ENCODE measurements around the gene ERRFI1.
"Not testable (repeated sequence)": the region's sequence is repeated elsewhere in the genome, so short reads cannot be mapped to it uniquely, and the experiment has no call there.

Gene ERRFI1

GRCh38 chr1:8026153-8026975, at the start of gene ERRFI1:
ERRFI1 (minus strand) TSS chr1:8026309; CDS start chr1:8015619, 10,690 bp downstream.
- no peak for DNase-seq (ENCODE audit: low read depth)

- DNase-seq (ENCODE audit: low read depth) = no peak
Measured at GRCh38 chr1:8075511-8076051, 49.5 kb upstream of the ERRFI1 start.

- no peak for DNase-seq (ENCODE audit: low read depth)
Measured at GRCh38 chr1:8073112-8073855, 47.2 kb upstream of the ERRFI1 start.

GRCh38 chr1:8070381-8070811, 44.3 kb upstream of the ERRFI1 start:
- DNase-seq (ENCODE audit: low read depth) = no peak

GRCh38 chr1:8069614-8070320, 43.7 kb upstream of the ERRFI1 start:
- DNase-seq (ENCODE audit: low read depth) = not testable (repeated sequence)

- no peak for DNase-seq (ENCODE audit: low read depth)
Measured at GRCh38 chr1:8065369-8065768, 39.3 kb upstream of the ERRFI1 start.

GRCh38 chr1:8063298-8064036, 37.4 kb upstream of the ERRFI1 start:
- DNase-seq (ENCODE audit: low read depth) = no peak

GRCh38 chr1:8062861-8063260, 36.8 kb upstream of the ERRFI1 start:
- no peak for DNase-seq (ENCODE audit: low read depth)

GRCh38 chr1:8061673-8062386, 35.7 kb upstream of the ERRFI1 start:
- no peak for DNase-seq (ENCODE audit: low read depth)

GRCh38 chr1:8061210-8061609, 35.1 kb upstream of the ERRFI1 start:
- peak; percentile 76 for DNase-seq (ENCODE audit: low read depth)

- no peak for DNase-seq (ENCODE audit: low read depth)
Measured at GRCh38 chr1:8059161-8059622, 33.1 kb upstream of the ERRFI1 start.

- DNase-seq (ENCODE audit: low read depth) = not testable (repeated sequence)
Measured at GRCh38 chr1:8057779-8058178, 31.7 kb upstream of the ERRFI1 start.

- DNase-seq (ENCODE audit: low read depth) = peak; percentile 76
Measured at GRCh38 chr1:8055973-8056372, 29.9 kb upstream of the ERRFI1 start.

- no peak for DNase-seq (ENCODE audit: low read depth)
Measured at GRCh38 chr1:8053878-8054567, 27.9 kb upstream of the ERRFI1 start.

- no peak for DNase-seq (ENCODE audit: low read depth)
Measured at GRCh38 chr1:8051650-8052049, 25.5 kb upstream of the ERRFI1 start.

GRCh38 chr1:8049229-8049628, 23.1 kb upstream of the ERRFI1 start:
- not testable (repeated sequence) for DNase-seq (ENCODE audit: low read depth)

GRCh38 chr1:8047686-8048445, 21.8 kb upstream of the ERRFI1 start:
- DNase-seq (ENCODE audit: low read depth) = peak; percentile 73

- no peak for DNase-seq (ENCODE audit: low read depth)
Measured at GRCh38 chr1:8047112-8047511, 21.0 kb upstream of the ERRFI1 start.

- DNase-seq (ENCODE audit: low read depth) = no peak
Measured at GRCh38 chr1:8046391-8046790, 20.3 kb upstream of the ERRFI1 start.

Measured in HS-5 (cell line).